Measurements from ENCODE around the gene ATP13A2.
"Not testable (repeated sequence)": the region's sequence is repeated elsewhere in the genome, so short reads cannot be mapped to it uniquely, and the experiment has no call there.

Gene ATP13A2

GRCh38 chr1:16975838-16976237 lies 35.9 kb downstream of the ATP13A2 start:
- DNase-seq: no peak

GRCh38 chr1:16975211-16975610 lies 36.5 kb downstream of the ATP13A2 start:
- no peak for DNase-seq

GRCh38 chr1:16973215-16973614 lies 38.5 kb downstream of the ATP13A2 start:
- DNase-seq: no peak

GRCh38 chr1:16972189-16972895 lies 39.4 kb downstream of the ATP13A2 start:
- no peak for DNase-seq

GRCh38 chr1:16971341-16972188 lies 40.2 kb downstream of the ATP13A2 start:
- DNase-seq: no peak

GRCh38 chr1:16970132-16970910 lies 41.4 kb downstream of the ATP13A2 start:
- no peak for DNase-seq

GRCh38 chr1:16969651-16970050 lies 42.1 kb downstream of the ATP13A2 start:
- no peak for DNase-seq

- DNase-seq: no peak
Measured at GRCh38 chr1:16969057-16969611, 42.6 kb downstream of the ATP13A2 start.

- DNase-seq: no peak
Measured at GRCh38 chr1:16968372-16968771, 43.4 kb downstream of the ATP13A2 start.

- DNase-seq: no peak
Measured at GRCh38 chr1:16967962-16968361, 43.8 kb downstream of the ATP13A2 start.

- peak; percentile 81 for DNase-seq
Measured at GRCh38 chr1:16967095-16967575, 44.6 kb downstream of the ATP13A2 start.

- DNase-seq: no peak
Measured at GRCh38 chr1:16966282-16966681, 45.4 kb downstream of the ATP13A2 start.

- DNase-seq: no peak
Measured at GRCh38 chr1:16965486-16966067, 46.2 kb downstream of the ATP13A2 start.

- not testable (repeated sequence) for DNase-seq
Measured at GRCh38 chr1:16964169-16964568, 47.6 kb downstream of the ATP13A2 start.

GRCh38 chr1:16961297-16962133 lies 50.2 kb downstream of the ATP13A2 start:
- no peak for DNase-seq

- DNase-seq: peak; percentile 72
Measured at GRCh38 chr1:16960560-16961296, 51.0 kb downstream of the ATP13A2 start.

GRCh38 chr1:16958475-16958874 lies 53.3 kb downstream of the ATP13A2 start:
- no peak for DNase-seq

GRCh38 chr1:16957731-16958130 lies 54.0 kb downstream of the ATP13A2 start:
- DNase-seq: no peak

- DNase-seq: no peak
Measured at GRCh38 chr1:16956775-16957174, 55.0 kb downstream of the ATP13A2 start.

- no peak for DNase-seq
Measured at GRCh38 chr1:16955186-16955585, 56.5 kb downstream of the ATP13A2 start.

- DNase-seq: no peak
Measured at GRCh38 chr1:16954579-16954978, 57.1 kb downstream of the ATP13A2 start.

Data from fibroblast of skin of right quadriceps (primary cell).